HG02763 (cell line): Measurements from ENCODE around the gene DHFR.

Experiments
- ATAC-seq: cut with Tn5 transposase; IDR thresholded peaks from one replicate; pipeline ENCODE4 v1.9.1; 2021; ENCODE audit warnings: mild to moderate bottlenecking, moderate library complexity; ENCODE audit not compliant: unreplicated experiment

DHFR gene

DNA sequence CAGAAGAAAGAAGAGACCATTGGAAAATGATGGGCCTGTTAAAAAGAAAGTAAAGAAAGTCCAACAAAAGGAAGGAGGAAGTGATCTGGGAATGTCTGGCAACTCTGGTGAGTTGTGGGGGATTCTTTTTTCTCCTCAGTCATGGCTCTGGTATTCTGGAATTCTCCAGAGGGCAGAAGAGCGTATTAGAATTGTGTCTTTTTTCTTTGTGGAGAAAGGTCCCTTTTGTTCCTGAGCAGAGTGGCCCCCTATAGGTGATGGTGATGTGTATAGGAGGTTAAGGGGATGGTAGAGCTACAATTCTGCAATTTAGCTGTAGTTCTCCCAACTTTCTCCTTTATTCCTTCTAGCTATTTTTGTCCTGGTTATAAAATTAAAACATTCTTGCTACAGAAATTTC is 1.6 kb upstream of the DHFR start:
- no peak for ATAC-seq

DNA sequence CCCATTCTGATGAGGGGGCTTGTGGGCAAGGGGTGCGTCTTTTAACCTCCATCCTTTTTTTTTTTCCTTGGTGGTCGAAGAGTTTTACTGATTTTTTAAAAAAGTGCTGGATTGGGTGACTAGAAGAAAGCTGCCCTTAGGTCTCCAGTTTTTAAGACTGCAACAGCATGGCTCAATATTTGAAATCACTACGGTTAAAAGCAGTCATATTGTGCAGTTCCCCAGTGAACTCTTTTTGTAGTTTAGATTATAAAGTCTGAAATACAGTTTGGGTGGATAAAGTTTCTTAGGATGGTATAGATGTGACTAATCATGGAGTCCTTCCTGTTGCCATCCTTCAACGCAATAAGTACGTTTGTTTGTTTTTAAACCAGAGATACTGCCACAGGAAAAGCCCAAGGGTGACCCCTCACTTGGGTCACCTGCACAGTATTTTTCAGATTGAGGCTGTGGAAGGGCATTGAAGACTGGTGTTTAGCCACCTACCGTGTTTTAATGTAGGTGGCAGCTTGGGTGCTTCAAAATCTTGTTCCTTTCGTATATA is 520 bp upstream of the DHFR start:
- no peak for ATAC-seq

- ATAC-seq = no peak
Measured at GRCh38 chr5:80654054-80654390, 761 bp downstream of the DHFR start.

DNA sequence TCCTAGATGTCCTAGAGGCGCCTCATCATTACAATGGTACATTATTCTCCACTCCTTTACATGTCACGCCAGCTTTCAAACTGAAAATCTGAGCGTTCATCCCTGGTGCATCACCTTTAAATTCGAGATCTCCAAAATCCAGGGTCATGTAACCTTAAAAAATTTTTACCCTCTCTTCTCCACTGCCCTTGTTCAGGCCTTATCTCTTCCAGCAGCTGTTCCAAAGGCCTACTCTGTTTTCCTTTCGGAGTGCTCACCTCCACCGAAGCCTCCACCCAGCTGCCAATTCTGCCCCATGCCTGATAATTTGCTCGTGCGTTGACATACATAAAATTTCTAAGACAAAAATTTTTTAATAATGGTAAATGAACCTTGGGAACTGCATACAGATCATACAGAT is 1.3 kb downstream of the DHFR start:
- ATAC-seq = no peak

DNA sequence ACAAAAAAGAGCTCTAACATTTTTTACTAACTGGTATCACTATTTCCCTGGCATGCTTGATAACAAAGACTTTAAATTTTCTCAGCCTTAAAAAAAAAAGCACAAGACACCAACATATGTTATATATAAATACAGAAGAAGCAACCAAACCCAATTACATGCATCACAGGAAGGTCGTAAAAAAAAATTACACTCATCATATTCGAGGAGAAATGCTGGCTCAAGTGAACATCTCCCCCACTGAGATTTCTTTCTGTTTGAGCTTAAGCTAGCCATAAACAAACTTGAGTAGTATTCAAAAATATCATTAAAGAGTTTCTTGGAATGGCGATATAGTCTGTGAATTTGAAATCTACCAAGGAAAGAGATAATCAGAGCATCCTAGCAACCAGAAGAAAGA is 7.9 kb downstream of the DHFR start:
- ATAC-seq = no peak

- ATAC-seq = no peak
Measured at GRCh38 chr5:80644900-80645299, 9.9 kb downstream of the DHFR start.

DNA sequence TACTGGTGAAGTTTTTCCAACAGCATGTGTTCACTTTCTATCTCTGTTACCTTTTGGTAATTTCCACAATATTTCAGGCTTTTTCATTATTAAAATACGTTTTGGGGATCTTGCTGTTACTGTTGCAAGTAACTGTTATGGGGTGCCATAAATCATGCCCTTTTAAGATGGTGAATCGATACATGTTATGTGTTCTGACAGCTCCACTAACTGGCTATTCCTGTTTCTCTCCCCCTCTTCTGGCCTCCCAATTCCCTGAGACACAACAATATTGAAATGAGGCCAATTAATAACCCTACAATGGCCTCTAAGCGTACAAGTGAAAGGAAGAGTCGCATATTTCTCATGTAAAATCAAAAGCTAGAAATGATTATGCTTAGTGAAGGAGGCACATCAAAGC is 13.4 kb downstream of the DHFR start:
- no peak for ATAC-seq

GRCh38 chr5:80634193-80634592 is 20.6 kb downstream of the DHFR start:
- no peak for ATAC-seq

- ATAC-seq = no peak
Measured at GRCh38 chr5:80632700-80633099, 22.1 kb downstream of the DHFR start.

GRCh38 chr5:80631278-80632259 is 23.2 kb downstream of the DHFR start:
- no peak for ATAC-seq

- ATAC-seq = no peak
Measured at GRCh38 chr5:80629281-80629680, 25.5 kb downstream of the DHFR start.

GRCh38 chr5:80625230-80625629 is 29.6 kb downstream of the DHFR start:
- ATAC-seq = no peak

GRCh38 chr5:80623999-80624398 is 30.8 kb downstream of the DHFR start:
- no peak for ATAC-seq

GRCh38 chr5:80622756-80623155 is 32.0 kb downstream of the DHFR start:
- ATAC-seq = no peak

GRCh38 chr5:80620211-80620610 is 34.6 kb downstream of the DHFR start:
- no peak for ATAC-seq

GRCh38 chr5:80619086-80619485 is 35.7 kb downstream of the DHFR start:
- ATAC-seq = no peak

GRCh38 chr5:80618438-80618837 is 36.3 kb downstream of the DHFR start:
- ATAC-seq = no peak

DNA sequence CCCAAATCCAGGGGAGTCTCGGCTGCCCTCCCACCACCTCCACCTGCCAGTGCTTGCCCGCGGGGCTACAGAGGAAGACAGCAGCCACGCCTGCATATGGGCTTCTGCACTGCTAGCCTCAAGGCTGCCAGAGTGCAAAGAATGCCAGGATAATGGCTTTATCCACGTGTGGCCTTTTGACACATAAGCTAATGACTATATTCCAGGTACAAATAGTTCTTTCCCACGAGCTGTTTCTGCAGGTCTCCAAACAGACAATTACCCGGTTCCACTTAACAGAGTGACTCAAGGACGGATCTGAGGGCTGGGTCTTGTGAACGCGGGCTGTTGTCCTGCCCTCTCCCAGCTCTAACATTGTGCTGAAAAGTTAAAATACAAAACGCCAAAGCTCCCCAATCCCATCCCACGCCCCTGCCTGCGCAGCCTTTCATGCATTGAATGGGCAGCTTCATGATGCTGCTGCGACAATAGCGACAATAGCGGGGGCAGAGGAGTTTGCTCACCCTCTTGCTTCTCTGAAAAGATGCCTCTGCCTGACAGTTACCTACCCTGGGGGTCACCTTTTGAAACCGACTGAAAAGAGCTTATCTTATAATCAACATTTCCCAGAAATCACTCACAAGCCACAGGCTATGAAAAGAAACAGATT is 39.4 kb downstream of the DHFR start:
- ATAC-seq = no peak

- no peak for ATAC-seq
Measured at GRCh38 chr5:80609692-80610091, 45.1 kb downstream of the DHFR start.

DNA sequence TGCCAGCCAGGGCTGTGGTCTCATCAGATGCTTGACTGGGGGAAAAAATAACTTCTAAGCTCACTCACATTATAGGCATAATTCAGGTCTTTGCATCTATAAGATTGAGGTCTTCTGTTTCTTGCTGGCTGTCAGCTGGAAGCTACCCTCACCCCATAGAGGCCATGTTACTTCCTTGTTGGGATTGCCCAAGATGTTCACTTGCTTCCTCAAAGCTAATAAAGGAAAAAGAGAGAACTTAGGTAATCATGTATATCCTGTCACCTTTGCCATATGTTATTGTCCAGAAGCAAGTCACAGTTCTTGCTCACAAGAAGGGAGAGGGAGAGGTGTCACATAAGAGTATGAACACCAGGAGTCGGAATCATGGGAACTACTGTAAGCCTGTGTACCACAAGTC is 46.1 kb downstream of the DHFR start:
- no peak for ATAC-seq

GRCh38 chr5:80607832-80608231 is 47.0 kb downstream of the DHFR start:
- ATAC-seq = peak; percentile 48

- ATAC-seq = no peak
Measured at GRCh38 chr5:80607343-80607742, 47.4 kb downstream of the DHFR start.
